ENCODE results near the gene TMEM260.
A peak's percentile ranks its signal among the peaks of the same experiment; 100 is the strongest.
"Not testable (repeated sequence)": the region's sequence is repeated elsewhere in the genome, so short reads cannot be mapped to it uniquely, and the experiment has no call there.

TMEM260 gene

GRCh38 chr14:56581041-56581727 lies 1.6 kb downstream of the TMEM260 start:
- peak overlapping the region; percentile 71; the same call in 1 of the 2 replicates for H3K9ac ChIP-seq (ENCODE audit: low read depth, low read length)
- H3K4me1 ChIP-seq (ENCODE audit: insufficient read depth, low read length) = no peaks in the 10 kb centered on the region; the same call in 1 of the 2 replicates
- H3K36me3 ChIP-seq (ENCODE audit: insufficient read depth, low read length) = no peaks in the 10 kb centered on the region
- no peaks in the 10 kb centered on the region for H3K9me3 ChIP-seq (ENCODE audit: control insufficient read depth, insufficient read depth, low read length)

- H3K36me3 ChIP-seq (ENCODE audit: insufficient read depth, low read length) = no peaks in the 10 kb centered on the region
- no peak overlapping the region for H3K9ac ChIP-seq (ENCODE audit: low read depth, low read length)
- no peaks in the 10 kb centered on the region for H3K9me3 ChIP-seq (ENCODE audit: control insufficient read depth, insufficient read depth, low read length)
- H3K4me1 ChIP-seq (ENCODE audit: insufficient read depth, low read length) = no peaks in the 10 kb centered on the region; the same call in 1 of the 2 replicates
Observed at GRCh38 chr14:56585461-56586084, 6.0 kb downstream of the TMEM260 start.

- Histone ChIP-seq H3K9ac (ENCODE audit: low read depth, low read length) (no peak overlapping the region), H3K4me1 (ENCODE audit: insufficient read depth, low read length) (no peaks in the 10 kb centered on the region), H3K36me3 (ENCODE audit: insufficient read depth, low read length) (no peaks in the 10 kb centered on the region), H3K9me3 (ENCODE audit: control insufficient read depth, insufficient read depth, low read length) (no peaks in the 10 kb centered on the region)
Observed at GRCh38 chr14:56587701-56588100, 8.1 kb downstream of the TMEM260 start.

GRCh38 chr14:56590535-56590960 lies 10.9 kb downstream of the TMEM260 start:
- H3K9me3 ChIP-seq (ENCODE audit: control insufficient read depth, insufficient read depth, low read length) = no peaks in the 10 kb centered on the region
- no peaks in the 10 kb centered on the region for H3K4me1 ChIP-seq (ENCODE audit: insufficient read depth, low read length)
- no peak overlapping the region for H3K9ac ChIP-seq (ENCODE audit: low read depth, low read length)
- no peaks in the 10 kb centered on the region for H3K36me3 ChIP-seq (ENCODE audit: insufficient read depth, low read length)

GRCh38 chr14:56592746-56593544 lies 13.3 kb downstream of the TMEM260 start:
- H3K9ac ChIP-seq (ENCODE audit: low read depth, low read length) = no peak overlapping the region
- H3K36me3 ChIP-seq (ENCODE audit: insufficient read depth, low read length) = peaks cover under 1% of the 10 kb centered on the region; the same call in 1 of the 2 replicates
- no peaks in the 10 kb centered on the region for H3K4me1 ChIP-seq (ENCODE audit: insufficient read depth, low read length)
- no peaks in the 10 kb centered on the region for H3K9me3 ChIP-seq (ENCODE audit: control insufficient read depth, insufficient read depth, low read length)

- H3K36me3 ChIP-seq (ENCODE audit: insufficient read depth, low read length) = peaks cover 4% of the 10 kb centered on the region; the same call in 1 of the 2 replicates
- H3K9ac ChIP-seq (ENCODE audit: low read depth, low read length) = no peak overlapping the region
- H3K4me1 ChIP-seq (ENCODE audit: insufficient read depth, low read length) = no peaks in the 10 kb centered on the region
- H3K9me3 ChIP-seq (ENCODE audit: control insufficient read depth, insufficient read depth, low read length) = no peaks in the 10 kb centered on the region
Observed at GRCh38 chr14:56594428-56594827, 14.8 kb downstream of the TMEM260 start.

- Histone ChIP-seq H3K9ac (ENCODE audit: low read depth, low read length) (no peak overlapping the region), H3K9me3 (ENCODE audit: control insufficient read depth, insufficient read depth, low read length) (no peaks in the 10 kb centered on the region), H3K4me1 (ENCODE audit: insufficient read depth, low read length) (no peaks in the 10 kb centered on the region), H3K36me3 (ENCODE audit: insufficient read depth, low read length) (peaks cover 4% of the 10 kb centered on the region; the same call in 1 of the 2 replicates)
Observed at GRCh38 chr14:56598519-56598918, 18.9 kb downstream of the TMEM260 start.

- H3K4me1 ChIP-seq (ENCODE audit: insufficient read depth, low read length) = no peaks in the 10 kb centered on the region
- no peaks in the 10 kb centered on the region; the same call in 1 of the 2 replicates for H3K36me3 ChIP-seq (ENCODE audit: insufficient read depth, low read length)
Observed at GRCh38 chr14:56603648-56604047, 24.1 kb downstream of the TMEM260 start.

GRCh38 chr14:56608689-56609088 lies 29.1 kb downstream of the TMEM260 start:
- Histone ChIP-seq H3K4me1 (ENCODE audit: insufficient read depth, low read length) (no peaks in the 10 kb centered on the region), H3K9me3 (ENCODE audit: control insufficient read depth, insufficient read depth, low read length) (no peaks in the 10 kb centered on the region), H3K36me3 (ENCODE audit: insufficient read depth, low read length) (no peaks in the 10 kb centered on the region; the same call in 1 of the 2 replicates), H3K9ac (ENCODE audit: low read depth, low read length) (no peak overlapping the region)

More at GRCh38 chr14:56603648-56604047, 24.1 kb downstream of the TMEM260 start:
- Histone ChIP-seq H3K9me3 (ENCODE audit: control insufficient read depth, insufficient read depth, low read length) (no peaks in the 10 kb centered on the region), H3K9ac (ENCODE audit: low read depth, low read length) (no peak overlapping the region)

GRCh38 chr14:56611663-56612062 lies 32.1 kb downstream of the TMEM260 start:
- H3K36me3 ChIP-seq (ENCODE audit: insufficient read depth, low read length); H3K4me1 ChIP-seq (ENCODE audit: insufficient read depth, low read length); H3K9ac ChIP-seq (ENCODE audit: low read depth, low read length); H3K9me3 ChIP-seq (ENCODE audit: control insufficient read depth, insufficient read depth, low read length): not testable (repeated sequence)

GRCh38 chr14:56617084-56617483 lies 37.5 kb downstream of the TMEM260 start:
- Histone ChIP-seq H3K4me1 (ENCODE audit: insufficient read depth, low read length) (no peaks in the 10 kb centered on the region), H3K9ac (ENCODE audit: low read depth, low read length) (no peak overlapping the region), H3K36me3 (ENCODE audit: insufficient read depth, low read length) (no peaks in the 10 kb centered on the region), H3K9me3 (ENCODE audit: control insufficient read depth, insufficient read depth, low read length) (no peaks in the 10 kb centered on the region)

GRCh38 chr14:56630707-56631106 lies 51.1 kb downstream of the TMEM260 start:
- Histone ChIP-seq H3K36me3 (ENCODE audit: insufficient read depth, low read length) (peaks cover 8% of the 10 kb centered on the region; the same call in 1 of the 2 replicates), H3K4me1 (ENCODE audit: insufficient read depth, low read length) (no peaks in the 10 kb centered on the region), H3K9me3 (ENCODE audit: control insufficient read depth, insufficient read depth, low read length) (peaks cover 5% of the 10 kb centered on the region; the same call in 1 of the 2 replicates), H3K9ac (ENCODE audit: low read depth, low read length) (no peak overlapping the region)

- H3K4me1 ChIP-seq (ENCODE audit: insufficient read depth, low read length) = no peaks in the 10 kb centered on the region
- H3K36me3 ChIP-seq (ENCODE audit: insufficient read depth, low read length) = peaks cover 12% of the 10 kb centered on the region; the same call in 1 of the 2 replicates
- H3K9ac ChIP-seq (ENCODE audit: low read depth, low read length) = no peak overlapping the region
- H3K9me3 ChIP-seq (ENCODE audit: control insufficient read depth, insufficient read depth, low read length) = peaks cover 5% of the 10 kb centered on the region
Observed at GRCh38 chr14:56632195-56632594, 52.6 kb downstream of the TMEM260 start.

- H3K9ac ChIP-seq (ENCODE audit: low read depth, low read length) = no peak overlapping the region
- H3K4me1 ChIP-seq (ENCODE audit: insufficient read depth, low read length) = no peaks in the 10 kb centered on the region
- H3K36me3 ChIP-seq (ENCODE audit: insufficient read depth, low read length) = peaks cover 22% of the 10 kb centered on the region
- peaks cover 5% of the 10 kb centered on the region for H3K9me3 ChIP-seq (ENCODE audit: control insufficient read depth, insufficient read depth, low read length)
Observed at GRCh38 chr14:56633544-56633943, 53.9 kb downstream of the TMEM260 start.
